ENCODE results near the gene F7. TPM values are rescaled to one million over a fixed set of nuclear protein-coding genes. Genes with fewer than 3 reads are reported as not detected.
"Not testable (repeated sequence)": the region's sequence is repeated elsewhere in the genome, so short reads cannot be mapped to it uniquely, and the experiment has no call there.

F7 gene
- polyA plus RNA-seq, 1 experiment, result 0.05 TPM

DNA sequence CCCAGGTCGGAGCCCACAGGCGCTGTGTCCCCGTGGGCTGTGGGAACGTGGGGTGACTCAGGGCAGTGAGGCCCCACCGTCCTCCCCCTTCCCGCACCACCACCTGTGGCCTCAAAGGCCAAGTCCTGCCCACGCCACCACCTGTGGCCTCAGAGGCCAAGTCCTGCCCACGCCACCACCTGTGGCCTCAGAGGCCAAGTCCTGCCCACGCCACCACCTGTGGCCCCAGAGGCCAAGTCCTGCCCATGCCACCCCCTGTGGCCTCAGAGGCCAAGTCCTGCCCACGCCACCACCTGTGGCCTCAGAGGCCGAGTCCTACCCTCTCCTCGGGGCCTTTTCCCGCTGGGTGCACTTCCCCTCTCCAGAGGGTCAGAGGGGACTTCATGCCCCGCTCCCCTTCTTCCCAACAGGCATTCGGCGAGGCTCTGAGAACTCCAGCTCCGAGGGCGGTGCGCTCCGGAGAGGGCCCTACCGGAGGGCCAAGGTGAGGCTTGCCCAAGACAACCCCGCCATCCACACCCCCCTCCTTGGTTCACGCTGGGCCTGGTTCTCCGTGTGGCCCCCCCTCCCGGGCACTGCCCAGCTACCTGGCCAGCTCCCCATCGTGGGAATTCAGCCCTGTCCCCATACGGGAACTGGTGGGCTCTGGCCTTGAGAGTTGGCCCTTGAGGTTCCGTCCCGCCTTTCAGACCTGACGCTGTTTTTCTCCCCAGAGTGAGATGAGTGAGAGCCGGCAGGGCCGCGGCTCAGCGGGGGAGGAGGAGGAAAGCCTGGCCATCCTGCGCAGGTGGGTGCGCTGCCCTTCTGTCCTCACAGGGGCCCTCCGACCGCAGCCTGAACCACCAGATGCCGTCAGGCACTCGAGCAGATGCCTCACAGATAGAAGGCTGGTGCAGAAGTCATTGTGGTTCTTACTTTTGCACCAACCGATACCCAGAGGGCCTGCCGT lies 27.4 kb upstream of the F7 start:
- CTCF ChIA-PET, result interaction anchor here (0.7 to 0.9 kb wide), 2 partner anchors 13 to 65 kb away, joined by 3 to 4 read pairs; no protein-coding TSS in a partner anchor

DNA sequence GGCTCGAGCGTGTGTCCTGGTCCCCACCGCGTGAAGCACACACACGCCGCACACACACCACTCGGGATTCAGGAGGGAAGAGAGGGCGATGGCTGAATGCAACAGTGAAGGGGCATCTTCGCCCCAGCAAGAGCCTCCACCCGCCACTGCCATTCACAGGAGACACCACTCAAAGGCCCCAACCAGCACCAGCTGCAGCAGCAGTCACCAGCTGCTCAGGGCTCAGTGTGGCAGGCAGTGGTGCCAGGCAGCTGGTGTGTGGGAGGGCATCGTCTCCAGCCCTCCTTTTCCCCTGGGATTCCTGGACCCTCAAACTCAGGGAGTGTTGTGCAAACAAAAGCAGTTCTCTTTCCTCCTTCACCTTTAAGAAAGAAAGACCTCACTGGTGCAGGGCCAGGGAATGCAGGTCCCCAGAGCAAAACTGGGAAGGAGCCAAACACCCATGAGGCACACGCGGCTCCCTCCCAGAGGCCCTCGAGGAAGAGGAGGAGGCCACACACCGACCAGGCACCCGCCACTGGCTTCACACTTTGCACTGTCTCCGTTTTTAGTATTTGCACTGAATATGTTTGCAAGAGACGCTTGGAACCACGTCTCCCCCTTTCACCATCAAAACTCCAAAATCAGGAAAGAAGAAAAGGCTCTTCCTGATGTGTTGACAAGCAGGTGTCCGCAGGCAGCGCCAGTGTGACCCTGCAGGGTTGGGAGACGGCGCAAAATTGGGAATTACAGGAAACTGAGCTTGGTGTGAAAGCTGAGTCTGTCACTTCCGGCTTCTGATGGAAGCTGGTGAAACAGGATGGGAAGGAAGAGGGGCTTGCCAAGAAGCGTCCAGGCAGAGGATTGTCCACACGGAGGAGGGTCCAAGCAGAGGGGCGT lies 26.4 kb upstream of the F7 start:
- TF ChIP-seq, protein P1, sequence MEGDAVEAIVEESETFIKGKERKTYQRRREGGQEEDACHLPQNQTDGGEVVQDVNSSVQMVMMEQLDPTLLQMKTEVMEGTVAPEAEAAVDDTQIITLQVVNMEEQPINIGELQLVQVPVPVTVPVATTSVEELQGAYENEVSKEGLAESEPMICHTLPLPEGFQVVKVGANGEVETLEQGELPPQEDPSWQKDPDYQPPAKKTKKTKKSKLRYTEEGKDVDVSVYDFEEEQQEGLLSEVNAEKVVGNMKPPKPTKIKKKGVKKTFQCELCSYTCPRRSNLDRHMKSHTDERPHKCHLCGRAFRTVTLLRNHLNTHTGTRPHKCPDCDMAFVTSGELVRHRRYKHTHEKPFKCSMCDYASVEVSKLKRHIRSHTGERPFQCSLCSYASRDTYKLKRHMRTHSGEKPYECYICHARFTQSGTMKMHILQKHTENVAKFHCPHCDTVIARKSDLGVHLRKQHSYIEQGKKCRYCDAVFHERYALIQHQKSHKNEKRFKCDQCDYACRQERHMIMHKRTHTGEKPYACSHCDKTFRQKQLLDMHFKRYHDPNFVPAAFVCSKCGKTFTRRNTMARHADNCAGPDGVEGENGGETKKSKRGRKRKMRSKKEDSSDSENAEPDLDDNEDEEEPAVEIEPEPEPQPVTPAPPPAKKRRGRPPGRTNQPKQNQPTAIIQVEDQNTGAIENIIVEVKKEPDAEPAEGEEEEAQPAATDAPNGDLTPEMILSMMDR (IDR thresholded peaks at IDR 0.05; ENCODE audit: insufficient read depth, low read depth, low read length), result no peak
- DNase-seq (ENCODE audit: low read depth), result no peak
- ChIA-PET CTCF (no interaction called here), POLR2A (no interaction called here)
- H3K4me3 ChIP-seq (ENCODE audit: low read depth, low read length), result no peak overlapping the region
- H3K36me3 ChIP-seq (ENCODE audit: control insufficient read depth, insufficient read depth, low read length), result no peaks in the 10 kb centered on the region
- no peaks in the 10 kb centered on the region; the same call in 1 of the 2 replicates for H3K27me3 ChIP-seq (ENCODE audit: control insufficient read depth, insufficient read depth, low read length)

More for the DNA sequence above, 27.4 kb upstream of the F7 start:
- POLR2A ChIA-PET, result no interaction called here
- DNase-seq (ENCODE audit: low read depth), result no peak
- Histone ChIP-seq H3K36me3 (ENCODE audit: control insufficient read depth, insufficient read depth, low read length) (no peaks in the 10 kb centered on the region), H3K4me3 (ENCODE audit: low read depth, low read length) (no peak overlapping the region), H3K27me3 (ENCODE audit: control insufficient read depth, insufficient read depth, low read length) (no peaks in the 10 kb centered on the region; the same call in 1 of the 2 replicates)
- TF ChIP-seq, protein P1 (IDR thresholded peaks at IDR 0.05; ENCODE audit: insufficient read depth, low read depth, low read length), result no peak

GRCh38 chr13:113079781-113080080 lies 25.9 kb upstream of the F7 start:
- DNase-seq (ENCODE audit: low read depth); H3K27me3 ChIP-seq (ENCODE audit: control insufficient read depth, insufficient read depth, low read length); CTCF ChIA-PET; POLR2A ChIA-PET; H3K4me3 ChIP-seq (ENCODE audit: low read depth, low read length); H3K36me3 ChIP-seq (ENCODE audit: control insufficient read depth, insufficient read depth, low read length): not testable (repeated sequence)

GRCh38 chr13:113080361-113080831 lies 25.2 kb upstream of the F7 start:
- Histone ChIP-seq H3K4me3 (ENCODE audit: low read depth, low read length) (no peak overlapping the region), H3K27me3 (ENCODE audit: control insufficient read depth, insufficient read depth, low read length) (no peaks in the 10 kb centered on the region; the same call in 1 of the 2 replicates), H3K36me3 (ENCODE audit: control insufficient read depth, insufficient read depth, low read length) (no peaks in the 10 kb centered on the region)
- ChIA-PET POLR2A (no interaction called here), CTCF (no interaction called here)
- TF ChIP-seq, protein P1 (IDR thresholded peaks at IDR 0.05; ENCODE audit: insufficient read depth, low read depth, low read length), result no peak
- DNase-seq (ENCODE audit: low read depth), result no peak

- TF ChIP-seq, protein P1 (IDR thresholded peaks at IDR 0.05; ENCODE audit: insufficient read depth, low read depth, low read length), result no peak
- POLR2A ChIA-PET, result no interaction called here
- DNase-seq (ENCODE audit: low read depth), result no peak
- Histone ChIP-seq H3K4me3 (ENCODE audit: low read depth, low read length) (no peak overlapping the region), H3K36me3 (ENCODE audit: control insufficient read depth, insufficient read depth, low read length) (no peaks in the 10 kb centered on the region), H3K27me3 (ENCODE audit: control insufficient read depth, insufficient read depth, low read length) (no peaks in the 10 kb centered on the region; the same call in 1 of the 2 replicates)
- CTCF ChIA-PET, result no interaction called here
These were observed 24.6 kb upstream of the F7 start for GRCh38 chr13:113080901-113081521.
